Measurements from ENCODE around the gene PIP4P1. TPM values are rescaled to one million over a fixed set of nuclear protein-coding genes. Genes with fewer than 3 reads are reported as not detected.
A peak's percentile ranks its signal among the peaks of the same experiment; 100 is the strongest.

The PIP4P1 gene
- total and polyA plus RNA-seq, 10 of the 15 experiments (the other 5 are each of a cell fraction or from before 2014, with no cell fraction given): 19.1 to 47.4 (median 39.7) TPM

GRCh38 chr14:20412876-20413743, 48.1 kb downstream of the PIP4P1 start, which contains the start of gene TEP1 (continued):
- TF ChIP-seq ASH2L (IDR thresholded peaks at IDR 0.05; ENCODE audit: borderline replicate concordance, low read depth): peak; percentile 60; the same call in 1 of the 2 replicates
- no peak for TF ChIP-seq MYC (IDR thresholded peaks at IDR 0.05; ENCODE audit: insufficient read depth, insufficient read length, insufficient replicate concordance, low read length, severe bottlenecking)
- TF ChIP-seq MTA3 (IDR thresholded peaks at IDR 0.05; ENCODE audit: borderline replicate concordance, low read length): no peak
- TF ChIP-seq PML (IDR thresholded peaks at IDR 0.05; ENCODE audit: low read length): no peak
- no peak for TF ChIP-seq HCFC1 (IDR thresholded peaks at IDR 0.05; ENCODE audit: low read length)
- no peak for TF ChIP-seq ZNF217 (IDR thresholded peaks at IDR 0.05)
- TF ChIP-seq KAT2A (conservative IDR thresholded peaks at IDR 0.05; ENCODE audit: control insufficient read depth, low read depth, low read length): no peak
- TF ChIP-seq, protein P1, sequence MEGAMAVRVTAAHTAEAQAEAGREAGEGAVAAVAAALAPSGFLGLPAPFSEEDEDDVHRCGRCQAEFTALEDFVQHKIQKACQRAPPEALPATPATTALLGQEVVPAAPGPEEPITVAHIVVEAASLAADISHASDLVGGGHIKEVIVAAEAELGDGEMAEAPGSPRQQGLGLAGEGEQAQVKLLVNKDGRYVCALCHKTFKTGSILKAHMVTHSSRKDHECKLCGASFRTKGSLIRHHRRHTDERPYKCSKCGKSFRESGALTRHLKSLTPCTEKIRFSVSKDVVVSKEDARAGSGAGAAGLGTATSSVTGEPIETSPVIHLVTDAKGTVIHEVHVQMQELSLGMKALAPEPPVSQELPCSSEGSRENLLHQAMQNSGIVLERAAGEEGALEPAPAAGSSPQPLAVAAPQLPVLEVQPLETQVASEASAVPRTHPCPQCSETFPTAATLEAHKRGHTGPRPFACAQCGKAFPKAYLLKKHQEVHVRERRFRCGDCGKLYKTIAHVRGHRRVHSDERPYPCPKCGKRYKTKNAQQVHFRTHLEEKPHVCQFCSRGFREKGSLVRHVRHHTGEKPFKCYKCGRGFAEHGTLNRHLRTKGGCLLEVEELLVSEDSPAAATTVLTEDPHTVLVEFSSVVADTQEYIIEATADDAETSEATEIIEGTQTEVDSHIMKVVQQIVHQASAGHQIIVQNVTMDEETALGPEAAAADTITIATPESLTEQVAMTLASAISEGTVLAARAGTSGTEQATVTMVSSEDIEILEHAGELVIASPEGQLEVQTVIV (IDR thresholded peaks at IDR 0.05; ENCODE audit: borderline replicate concordance, partially characterized antibody): no peak
- TF ChIP-seq ZSCAN29 (IDR thresholded peaks at IDR 0.05): no peak
- TF ChIP-seq BCLAF1 (IDR thresholded peaks at IDR 0.05): no peak
- no peak for TF ChIP-seq HDGF (IDR thresholded peaks at IDR 0.05)
- TF ChIP-seq MXI1 (IDR thresholded peaks at IDR 0.05; ENCODE audit: low read depth, low read length): no peak
- TF ChIP-seq CBX5 (IDR thresholded peaks at IDR 0.05; ENCODE audit: low read depth): no peak
- no peak for TF ChIP-seq NR2C1 (IDR thresholded peaks at IDR 0.05)
- TF ChIP-seq, protein P2, sequence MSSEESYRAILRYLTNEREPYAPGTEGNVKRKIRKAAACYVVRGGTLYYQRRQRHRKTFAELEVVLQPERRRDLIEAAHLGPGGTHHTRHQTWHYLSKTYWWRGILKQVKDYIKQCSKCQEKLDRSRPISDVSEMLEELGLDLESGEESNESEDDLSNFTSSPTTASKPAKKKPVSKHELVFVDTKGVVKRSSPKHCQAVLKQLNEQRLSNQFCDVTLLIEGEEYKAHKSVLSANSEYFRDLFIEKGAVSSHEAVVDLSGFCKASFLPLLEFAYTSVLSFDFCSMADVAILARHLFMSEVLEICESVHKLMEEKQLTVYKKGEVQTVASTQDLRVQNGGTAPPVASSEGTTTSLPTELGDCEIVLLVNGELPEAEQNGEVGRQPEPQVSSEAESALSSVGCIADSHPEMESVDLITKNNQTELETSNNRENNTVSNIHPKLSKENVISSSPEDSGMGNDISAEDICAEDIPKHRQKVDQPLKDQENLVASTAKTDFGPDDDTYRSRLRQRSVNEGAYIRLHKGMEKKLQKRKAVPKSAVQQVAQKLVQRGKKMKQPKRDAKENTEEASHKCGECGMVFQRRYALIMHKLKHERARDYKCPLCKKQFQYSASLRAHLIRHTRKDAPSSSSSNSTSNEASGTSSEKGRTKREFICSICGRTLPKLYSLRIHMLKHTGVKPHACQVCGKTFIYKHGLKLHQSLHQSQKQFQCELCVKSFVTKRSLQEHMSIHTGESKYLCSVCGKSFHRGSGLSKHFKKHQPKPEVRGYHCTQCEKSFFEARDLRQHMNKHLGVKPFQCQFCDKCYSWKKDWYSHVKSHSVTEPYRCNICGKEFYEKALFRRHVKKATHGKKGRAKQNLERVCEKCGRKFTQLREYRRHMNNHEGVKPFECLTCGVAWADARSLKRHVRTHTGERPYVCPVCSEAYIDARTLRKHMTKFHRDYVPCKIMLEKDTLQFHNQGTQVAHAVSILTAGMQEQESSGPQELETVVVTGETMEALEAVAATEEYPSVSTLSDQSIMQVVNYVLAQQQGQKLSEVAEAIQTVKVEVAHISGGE (CRISPR knock-in tag; IDR thresholded peaks at IDR 0.05): no peak
- TF ChIP-seq NBN (IDR thresholded peaks at IDR 0.05): peak; percentile 61
- peak; percentile 29; the same call in 1 of the 2 replicates for TF ChIP-seq NR2F1 (conservative IDR thresholded peaks at IDR 0.05)
- TF ChIP-seq JUND (IDR thresholded peaks at IDR 0.05; ENCODE audit: low read depth, low read length): no peak
- TF ChIP-seq CHD4 (IDR thresholded peaks at IDR 0.05): no peak
